Measurements from ENCODE around the gene PPP6R2.

PPP6R2 gene

GRCh38 chr22:50306753-50307749 lies 36.1 kb upstream of the PPP6R2 start, which contains the start of gene PLXNB2:
TSS of gene PLXNB2 (minus strand) at chr22:50307646. CDS start at chr22:50290584, 17,062 bp downstream.
- TF ChIP-seq TAF1 (IDR thresholded peaks at IDR 0.05; ENCODE audit: low read depth) (peak; percentile 41; the same call in 1 of the 2 replicates), REST (IDR thresholded peaks at IDR 0.05; ENCODE audit: low read depth) (no peak), MAX (IDR thresholded peaks at IDR 0.05) (no peak), CREB1 (IDR thresholded peaks at IDR 0.05; ENCODE audit: low read depth) (no peak), EP300 (IDR thresholded peaks at IDR 0.05; ENCODE audit: borderline replicate concordance) (no peak), CEBPB (IDR thresholded peaks at IDR 0.05) (no peak), ZBTB7A (IDR thresholded peaks at IDR 0.05; ENCODE audit: low read depth) (peak; percentile 51; the same call in 1 of the 2 replicates), YY1 (IDR thresholded peaks at IDR 0.05; ENCODE audit: low read depth) (peak; percentile 82), TCF12 (IDR thresholded peaks at IDR 0.05; ENCODE audit: low read depth) (0 out of 2 replicates have a peak, but pooled peaks have one; percentile 14), NFIC (IDR thresholded peaks at IDR 0.05) (peak; percentile 31; the same call in 1 of the 2 replicates), FOXM1 (IDR thresholded peaks at IDR 0.05; ENCODE audit: borderline replicate concordance, low read depth) (no peak)

GRCh38 chr22:50307890-50308596 lies 35.1 kb upstream of the PPP6R2 start:
- TF ChIP-seq ZBTB7A (IDR thresholded peaks at IDR 0.05; ENCODE audit: low read depth) (peak; percentile 71), NFIC (IDR thresholded peaks at IDR 0.05) (no peak)

GRCh38 chr22:50308597-50308935 lies 34.6 kb upstream of the PPP6R2 start:
- TF ChIP-seq EGR1 (IDR thresholded peaks at IDR 0.05), result no peak
- TF ChIP-seq TCF12 (IDR thresholded peaks at IDR 0.05; ENCODE audit: low read depth), result no peak
- TF ChIP-seq CEBPB (IDR thresholded peaks at IDR 0.05), result no peak
- no peak for TF ChIP-seq TAF1 (IDR thresholded peaks at IDR 0.05; ENCODE audit: low read depth)
- TF ChIP-seq FOXM1 (IDR thresholded peaks at IDR 0.05; ENCODE audit: borderline replicate concordance, low read depth), result no peak
- no peak for TF ChIP-seq USF1 (IDR thresholded peaks at IDR 0.05)

GRCh38 chr22:50308986-50309600 lies 34.0 kb upstream of the PPP6R2 start:
- TF ChIP-seq NFIC (IDR thresholded peaks at IDR 0.05) (no peak), ZBTB7A (IDR thresholded peaks at IDR 0.05; ENCODE audit: low read depth) (no peak), REST (IDR thresholded peaks at IDR 0.05; ENCODE audit: low read depth) (no peak), EGR1 (IDR thresholded peaks at IDR 0.05) (no peak), EP300 (IDR thresholded peaks at IDR 0.05; ENCODE audit: borderline replicate concordance) (no peak), USF1 (IDR thresholded peaks at IDR 0.05) (no peak), TCF12 (IDR thresholded peaks at IDR 0.05; ENCODE audit: low read depth) (no peak), CEBPB (IDR thresholded peaks at IDR 0.05) (no peak), FOXM1 (IDR thresholded peaks at IDR 0.05; ENCODE audit: borderline replicate concordance, low read depth) (no peak), YY1 (IDR thresholded peaks at IDR 0.05; ENCODE audit: low read depth) (no peak), CREB1 (IDR thresholded peaks at IDR 0.05; ENCODE audit: low read depth) (no peak), TAF1 (IDR thresholded peaks at IDR 0.05; ENCODE audit: low read depth) (no peak), MAX (IDR thresholded peaks at IDR 0.05) (no peak), RAD21 (IDR thresholded peaks at IDR 0.05; ENCODE audit: low read depth) (no peak), TEAD4 (IDR thresholded peaks at IDR 0.05) (no peak)

- TF ChIP-seq USF1 (IDR thresholded peaks at IDR 0.05) (no peak), YY1 (IDR thresholded peaks at IDR 0.05; ENCODE audit: low read depth) (no peak), RAD21 (IDR thresholded peaks at IDR 0.05; ENCODE audit: low read depth) (no peak), CEBPB (IDR thresholded peaks at IDR 0.05) (no peak), TAF1 (IDR thresholded peaks at IDR 0.05; ENCODE audit: low read depth) (no peak), CREB1 (IDR thresholded peaks at IDR 0.05; ENCODE audit: low read depth) (no peak), TEAD4 (IDR thresholded peaks at IDR 0.05) (no peak), MAX (IDR thresholded peaks at IDR 0.05) (no peak), EP300 (IDR thresholded peaks at IDR 0.05; ENCODE audit: borderline replicate concordance) (no peak), REST (IDR thresholded peaks at IDR 0.05; ENCODE audit: low read depth) (no peak), NFIC (IDR thresholded peaks at IDR 0.05) (no peak), TCF12 (IDR thresholded peaks at IDR 0.05; ENCODE audit: low read depth) (no peak), FOXM1 (IDR thresholded peaks at IDR 0.05; ENCODE audit: borderline replicate concordance, low read depth) (no peak), ZBTB7A (IDR thresholded peaks at IDR 0.05; ENCODE audit: low read depth) (no peak), EGR1 (IDR thresholded peaks at IDR 0.05) (no peak)
Measured at GRCh38 chr22:50309601-50309991, 33.5 kb upstream of the PPP6R2 start.
